Renal cortex interstitium (tissue), 15 donors: ENCODE measurements around the gene KIF9. TPM values are rescaled to one million over a fixed set of nuclear protein-coding genes. Genes with fewer than 3 reads are reported as not detected.
"Not testable (repeated sequence)": the region's sequence is repeated elsewhere in the genome, so short reads cannot be mapped to it uniquely, and the experiment has no call there.

Experiments used
- DNase-seq, 11 donors: peaks; one replicate each; pipeline ENCODE4 v3.0.0-alpha.2; 2013; ENCODE audit warnings: low read depth in 9 of 11, low spot score in 4 of 11; ENCODE audit errors: extremely low read depth in 1 of 11
- long read RNA-seq, 16 experiments: transcript quantifications; one replicate each; lab custom pipeline, GENCODE V29; 2026
- polyA plus RNA-seq, 3 donors: library from polyadenylated mRNA; unstranded; fragments of 120-200 nt; gene quantifications; one replicate each; pipeline ENCODE4 v1.2.1, GENCODE V29; 2013; ENCODE audit not compliant: insufficient read length in 3 of 3

The KIF9 gene
- 10 to 100 TPM; 22.4 to 26.0 (median 24.4) TPM for polyA plus RNA-seq
- long read RNA-seq, donor 1, transcript KIF9-205 (3 exons, 633 nt) = major isoform, 22 of 22 reads
- long read RNA-seq, donor 1, partial matches to known transcripts = 0 of 22 reads
- long read RNA-seq, donor 1, other reads (novel, unspliced or antisense) = 0 of 22 reads
- long read RNA-seq, donor 2, transcript KIF9-205 (3 exons, 633 nt) = major isoform, 8 of 14 reads
- long read RNA-seq, donor 2, partial matches to known transcripts = 0 of 14 reads
- long read RNA-seq, donor 2, other reads (novel, unspliced or antisense) = 6 of 14 reads
- long read RNA-seq, donor 3, transcript KIF9-205 (3 exons, 633 nt) = major isoform, 31 of 37 reads
- long read RNA-seq, donor 3, partial matches to known transcripts = 0 of 37 reads
- long read RNA-seq, donor 3, other reads (novel, unspliced or antisense) = 5 of 37 reads
- long read RNA-seq, donor 4, transcript KIF9-205 (3 exons, 633 nt) = major isoform, 14 of 15 reads
- long read RNA-seq, donor 4, partial matches to known transcripts = 0 of 15 reads
- long read RNA-seq, donor 4, other reads (novel, unspliced or antisense) = 0 of 15 reads
- long read RNA-seq, donor 5 = 0 reads
- long read RNA-seq, donor 6, transcript KIF9-205 (3 exons, 633 nt) = major isoform, 16 of 41 reads
- long read RNA-seq, donor 6, partial matches to known transcripts = 23 of 41 reads
- long read RNA-seq, donor 6, other reads (novel, unspliced or antisense) = 0 of 41 reads
- long read RNA-seq, donor 7, transcript KIF9-205 (3 exons, 633 nt) = major isoform, 26 of 27 reads
- long read RNA-seq, donor 7, partial matches to known transcripts = 0 of 27 reads
- long read RNA-seq, donor 7, other reads (novel, unspliced or antisense) = 0 of 27 reads
- long read RNA-seq, donor 8, transcript KIF9-205 (3 exons, 633 nt) = major isoform, 45 of 45 reads
- long read RNA-seq, donor 8, partial matches to known transcripts = 0 of 45 reads
- long read RNA-seq, donor 8, other reads (novel, unspliced or antisense) = 0 of 45 reads
- long read RNA-seq, donor 9, transcript KIF9-205 (3 exons, 633 nt) = major isoform, 22 of 24 reads
- long read RNA-seq, donor 9, partial matches to known transcripts = 0 of 24 reads
- long read RNA-seq, donor 9, other reads (novel, unspliced or antisense) = 0 of 24 reads
- long read RNA-seq, donor 10, transcript KIF9-205 (3 exons, 633 nt) = major isoform, 26 of 28 reads
- long read RNA-seq, donor 10, partial matches to known transcripts = 0 of 28 reads
- long read RNA-seq, donor 10, other reads (novel, unspliced or antisense) = 0 of 28 reads
- long read RNA-seq, donor 11, transcript KIF9-205 (3 exons, 633 nt) = major isoform, 12 of 13 reads
- long read RNA-seq, donor 11, partial matches to known transcripts = 0 of 13 reads
- long read RNA-seq, donor 11, other reads (novel, unspliced or antisense) = 0 of 13 reads
- long read RNA-seq, donor 12, transcript KIF9-205 (3 exons, 633 nt) = major isoform, 11 of 17 reads
- long read RNA-seq, donor 12, partial matches to known transcripts = 0 of 17 reads
- long read RNA-seq, donor 12, other reads (novel, unspliced or antisense) = 5 of 17 reads
- long read RNA-seq, donor 13, transcript KIF9-205 (3 exons, 633 nt) = major isoform, 38 of 47 reads
- long read RNA-seq, donor 13, partial matches to known transcripts = 0 of 47 reads
- long read RNA-seq, donor 13, other reads (novel, unspliced or antisense) = 8 of 47 reads
- long read RNA-seq, donor 14, transcript KIF9-205 (3 exons, 633 nt) = major isoform, 26 of 31 reads
- long read RNA-seq, donor 14, partial matches to known transcripts = 5 of 31 reads
- long read RNA-seq, donor 14, other reads (novel, unspliced or antisense) = 0 of 31 reads
- long read RNA-seq, donor 15, transcript KIF9-205 (3 exons, 633 nt) = major isoform, 6 of 8 reads
- long read RNA-seq, donor 15, partial matches to known transcripts = 0 of 8 reads
- long read RNA-seq, donor 15, other reads (novel, unspliced or antisense) = 0 of 8 reads
- long read RNA-seq, donor 16, transcript KIF9-205 (3 exons, 633 nt) = major isoform, 27 of 47 reads
- long read RNA-seq, donor 16, partial matches to known transcripts = 19 of 47 reads
- long read RNA-seq, donor 16, other reads (novel, unspliced or antisense) = 0 of 47 reads

GRCh38 chr3:47282424-47283192 is at the start of gene KIF9, which contains the start of gene KLHL18:
KIF9 (minus strand) TSS chr3:47282799; CDS start chr3:47277374, 5,425 bp downstream.
KLHL18 (plus strand) TSS chr3:47282944; CDS start chr3:47282966, 22 bp downstream.
- peak; percentile 88 to 96 (median 93) for DNase-seq

GRCh38 chr3:47324278-47324865 is 41.8 kb upstream of the KIF9 start:
- peak; percentile 40 to 85 (median 67) for DNase-seq

- no peak for DNase-seq
These were observed 41.1 kb upstream of the KIF9 start for GRCh38 chr3:47323431-47324277.

- no peak for DNase-seq
These were observed 37.4 kb upstream of the KIF9 start for GRCh38 chr3:47319956-47320355.

- no peak for DNase-seq
These were observed 36.3 kb upstream of the KIF9 start for GRCh38 chr3:47318916-47319315.

- DNase-seq = not testable (repeated sequence)
These were observed 33.6 kb upstream of the KIF9 start for GRCh38 chr3:47316151-47316550.

- peak in 1 of 11 donors; percentile 13 for DNase-seq
These were observed 32.6 kb upstream of the KIF9 start for GRCh38 chr3:47315069-47315647.

GRCh38 chr3:47314056-47314764 is 31.6 kb upstream of the KIF9 start:
- DNase-seq = no peak

GRCh38 chr3:47313341-47314055 is 30.9 kb upstream of the KIF9 start:
- DNase-seq = no peak

GRCh38 chr3:47310391-47310790 is 27.8 kb upstream of the KIF9 start:
- no peak for DNase-seq

- DNase-seq = not testable (repeated sequence)
These were observed 26.6 kb upstream of the KIF9 start for GRCh38 chr3:47309231-47309630.

- DNase-seq = no peak
These were observed 23.4 kb upstream of the KIF9 start for GRCh38 chr3:47306022-47306421.

- no peak for DNase-seq
These were observed 18.9 kb upstream of the KIF9 start for GRCh38 chr3:47301456-47301855.
